Naive thymus-derived CD4-positive, alpha-beta T cell (primary cell): ENCODE measurements around the gene TBX1. TPM values are rescaled to one million over a fixed set of nuclear protein-coding genes. Genes with fewer than 3 reads are reported as not detected.

Experiments used
- ATAC-seq: fragments of 150-1000 bp; cut with Tn5 transposase; 2 replicates; pipeline ENCODE4 v1.10.0; 2021; ENCODE audit warnings: mild to moderate bottlenecking, moderate library complexity
- CTCF ChIA-PET: fragments of 350-600 bp; sonication (Branson Sonifier 250); formaldehyde crosslinking; loops from one replicate; lab custom pipeline; 2021; ENCODE audit warnings: antibody characterized with exemption; lab: Charles Lee
- POLR2A ChIA-PET: fragments of 350-600 bp; sonication (Branson Sonifier 250); formaldehyde crosslinking; loops from one replicate; lab custom pipeline; 2021; ENCODE audit warnings: antibody characterized with exemption, inconsistent platforms; lab: Charles Lee
- DNase-seq, 9 donors: peaks; one replicate each; pipeline versions ENCODE4 v3.0.0 to v3.0.0-alpha.2; 2020 to 2022; ENCODE audit warnings: mixed read lengths in 1 of 9
- H3K27ac ChIP-seq: one replicate; pipeline ENCODE4 v1.7.0; 2013; ENCODE audit warnings: mild to moderate bottlenecking, low read depth, low read length, moderate library complexity
- H3K27me3 ChIP-seq, 2 donors: one replicate each; pipeline ENCODE4 v1.7.0; 2013; ENCODE audit warnings: low read length in 2 of 2, mild to moderate bottlenecking in 2 of 2, moderate library complexity in 2 of 2; ENCODE audit not compliant: control insufficient read depth in 2 of 2, insufficient read depth in 2 of 2
- H3K36me3 ChIP-seq, 3 experiments: 1 replicate in 2 of 3; 2 replicates in 1 of 3; pipeline ENCODE4 v1.7.0; 2013; ENCODE audit warnings: low read length in 3 of 3, mild to moderate bottlenecking in 3 of 3, moderate library complexity in 1 of 3; ENCODE audit not compliant: insufficient read depth in 3 of 3, control insufficient read depth in 2 of 3
- H3K4me1 ChIP-seq, 2 donors: one replicate each; pipeline ENCODE4 v1.7.0; 2013; ENCODE audit warnings: low read length in 2 of 2, mild to moderate bottlenecking in 2 of 2, moderate library complexity in 1 of 2; ENCODE audit not compliant: control insufficient read depth in 2 of 2, insufficient read depth in 2 of 2
- H3K4me3 ChIP-seq: 2 replicates; pipeline ENCODE4 v1.7.0; 2013; ENCODE audit warnings: mild to moderate bottlenecking, low read length
- H3K9me3 ChIP-seq, 3 experiments: 1 replicate in 2 of 3; 2 replicates in 1 of 3; pipeline ENCODE4 v1.7.0; 2013; ENCODE audit warnings: low read length in 3 of 3; ENCODE audit not compliant: control insufficient read depth in 2 of 3
- H3K27ac Mint-ChIP-seq, 9 donors: one replicate each; pipeline ENCODE4 v1.8.0; 2020 to 2022; ENCODE audit warnings: mixed read lengths in 9 of 9, mild to moderate bottlenecking in 8 of 9, moderate library complexity in 5 of 9, inconsistent platforms in 2 of 9
- H3K27me3 Mint-ChIP-seq, 5 donors: one replicate each; pipeline ENCODE4 v1.8.0; 2021 to 2022; ENCODE audit warnings: mixed read lengths in 5 of 5, mild to moderate bottlenecking in 1 of 5
- H3K36me3 Mint-ChIP-seq, 5 donors: one replicate each; pipeline ENCODE4 v1.8.0; 2020 to 2022; ENCODE audit warnings: mixed read lengths in 5 of 5, mild to moderate bottlenecking in 3 of 5, inconsistent platforms in 1 of 5
- H3K4me1 Mint-ChIP-seq, 7 donors: one replicate each; pipeline ENCODE4 v1.8.0; 2020 to 2022; ENCODE audit warnings: mixed read lengths in 7 of 7, mild to moderate bottlenecking in 3 of 7, inconsistent platforms in 1 of 7
- H3K4me3 Mint-ChIP-seq, 10 donors: one replicate each; pipeline ENCODE4 v1.8.0; 2020 to 2022; ENCODE audit warnings: mild to moderate bottlenecking in 10 of 10, mixed read lengths in 10 of 10, moderate library complexity in 6 of 10, inconsistent platforms in 2 of 10
- H3K9me3 Mint-ChIP-seq, 11 donors: one replicate each; pipeline ENCODE4 v1.8.0; 2020 to 2022; ENCODE audit warnings: mixed read lengths in 11 of 11, mild to moderate bottlenecking in 4 of 11, inconsistent platforms in 1 of 11, moderate library complexity in 1 of 11
- intact Hi-C, 2 donors: fragments of 100-400 bp; cut with micrococcal nuclease; formaldehyde crosslinking; loops; one replicate each; pipeline ENCODE4 v1.15.1; 2023
- polyA plus RNA-seq, 2 donors: library from polyadenylated mRNA; unstranded; fragments of 300-500 nt; fragmentation: Illumina TruSeq; gene quantifications; one replicate each; pipeline ENCODE4 v1.2.3, GENCODE V29; 2021
- total RNA-seq, 6 experiments: library from RNA in 5 of 6; stranded (reverse) in 5 of 6; gene quantifications; 1 replicate in 5 of 6; 2 replicates in 1 of 6; pipeline ENCODE4 v1.2.3 and lab custom pipeline; 2021 to 2026

TBX1 gene
- total and polyA plus RNA-seq, 7 experiments from 2014 or later, result 0.22 TPM; not detected in 6

- peaks cover 0 to 6% (median 5%) of the 10 kb centered on the region in 5 donors for H3K36me3 Mint-ChIP-seq
- Histone ChIP-seq H3K4me1 (peaks cover 8 to 23% of the 10 kb centered on the region in 2 donors), H3K36me3 (no peaks in the 10 kb centered on the region), H3K9me3 (no peaks in the 10 kb centered on the region), H3K27ac (no peak overlapping the region), H3K27me3 (peaks cover 0 to 11% of the 10 kb centered on the region in 2 donors), H3K4me3 (no peak overlapping the region)
- intact Hi-C loops, result loop anchor here in 1 of 2 donors (5.0 kb wide), 1 partner anchor 102 kb away; no protein-coding TSS in a partner anchor
- DNase-seq, result no peak
- no peak overlapping the region for H3K27ac Mint-ChIP-seq
- peak overlapping the region in 6 of 10 donors; percentile 21 to 83 (median 62) for H3K4me3 Mint-ChIP-seq
- POLR2A ChIA-PET, result no interaction called here
- H3K27me3 Mint-ChIP-seq, result peaks cover 35 to 65% (median 48%) of the 10 kb centered on the region in 5 donors
- no peak for ATAC-seq
- CTCF ChIA-PET, result interaction anchor here (2.2 kb wide), 1 partner anchor 156 kb away, joined by 19 read pairs; no protein-coding TSS in a partner anchor
- peaks cover 0 to 2% (median 0%) of the 10 kb centered on the region in 11 donors for H3K9me3 Mint-ChIP-seq
- peaks cover 16 to 37% (median 23%) of the 10 kb centered on the region in 7 donors for H3K4me1 Mint-ChIP-seq
These were observed 5.3 kb upstream of the TBX1 start for GRCh38 chr22:19755145-19755710.

- DNase-seq (no peak), ATAC-seq (no peak)
- intact Hi-C loops, result loop anchor here (1.0 to 5.0 kb wide), 6 partner anchors 10 to 191 kb away; no protein-coding TSS in a partner anchor
- Mint-ChIP-seq H3K4me1 (peaks cover 18 to 40% (median 24%) of the 10 kb centered on the region in 7 donors), H3K27me3 (peaks cover 37 to 66% (median 51%) of the 10 kb centered on the region in 5 donors), H3K9me3 (peaks cover 0 to 2% (median 0%) of the 10 kb centered on the region in 11 donors), H3K36me3 (peaks cover 0 to 8% (median 7%) of the 10 kb centered on the region in 5 donors), H3K27ac (no peak overlapping the region), H3K4me3 (peak overlapping the region; percentile 40 to 89 (median 76))
- ChIA-PET CTCF (interaction anchor here (0.7 to 2.2 kb wide), 10 partner anchors 9 to 194 kb away, joined by 3 to 19 read pairs (median 3); no protein-coding TSS in a partner anchor), POLR2A (interaction anchor here (0.8 to 1.6 kb wide), 2 partner anchors 80 to 141 kb away, joined by 3 to 4 read pairs; no protein-coding TSS in a partner anchor)
- Histone ChIP-seq H3K4me3 (peak overlapping the region; percentile 39), H3K27ac (no peak overlapping the region), H3K9me3 (no peaks in the 10 kb centered on the region), H3K4me1 (peaks cover 8 to 23% of the 10 kb centered on the region in 2 donors), H3K27me3 (peaks cover 0 to 11% of the 10 kb centered on the region in 2 donors), H3K36me3 (no peaks in the 10 kb centered on the region)
These were observed 4.8 kb upstream of the TBX1 start for GRCh38 chr22:19755722-19756287.

GRCh38 chr22:19756288-19757128, 4.1 kb upstream of the TBX1 start:
- H3K36me3 ChIP-seq, result no peaks in the 10 kb centered on the region
- POLR2A ChIA-PET, result interaction anchor here (0.8 to 1.6 kb wide), 2 partner anchors 81 to 140 kb away, joined by 3 to 4 read pairs; no protein-coding TSS in a partner anchor
- CTCF ChIA-PET, result interaction anchor here (0.7 to 2.2 kb wide), 11 partner anchors 8 to 193 kb away, joined by 3 to 19 read pairs (median 3); no protein-coding TSS in a partner anchor
- Mint-ChIP-seq H3K27ac (no peak overlapping the region), H3K27me3 (peaks cover 39 to 67% (median 53%) of the 10 kb centered on the region in 5 donors), H3K36me3 (peaks cover 0 to 8% (median 7%) of the 10 kb centered on the region in 5 donors), H3K4me1 (peaks cover 19 to 41% (median 25%) of the 10 kb centered on the region in 7 donors), H3K4me3 (peak overlapping the region; percentile 62 to 89 (median 74)), H3K9me3 (peaks cover 0 to 2% (median 0%) of the 10 kb centered on the region in 11 donors)
- no peaks in the 10 kb centered on the region for H3K9me3 ChIP-seq
- ATAC-seq (peak; percentile 79), DNase-seq (peak; percentile 56 to 79 (median 70))
- no peak overlapping the region for H3K27ac ChIP-seq
- H3K4me3 ChIP-seq, result peak overlapping the region; percentile 39
- H3K27me3 ChIP-seq, result peaks cover 0 to 11% of the 10 kb centered on the region in 2 donors
- intact Hi-C loops, result loop anchor here (1.0 to 5.0 kb wide), 6 partner anchors 10 to 191 kb away; no protein-coding TSS in a partner anchor
- H3K4me1 ChIP-seq, result peaks cover 8 to 23% of the 10 kb centered on the region in 2 donors

- DNase-seq, result no peak
- ATAC-seq, result no peak
- no peak overlapping the region for H3K4me3 ChIP-seq
These were observed 3.2 kb upstream of the TBX1 start for GRCh38 chr22:19757140-19757984.

DNA sequence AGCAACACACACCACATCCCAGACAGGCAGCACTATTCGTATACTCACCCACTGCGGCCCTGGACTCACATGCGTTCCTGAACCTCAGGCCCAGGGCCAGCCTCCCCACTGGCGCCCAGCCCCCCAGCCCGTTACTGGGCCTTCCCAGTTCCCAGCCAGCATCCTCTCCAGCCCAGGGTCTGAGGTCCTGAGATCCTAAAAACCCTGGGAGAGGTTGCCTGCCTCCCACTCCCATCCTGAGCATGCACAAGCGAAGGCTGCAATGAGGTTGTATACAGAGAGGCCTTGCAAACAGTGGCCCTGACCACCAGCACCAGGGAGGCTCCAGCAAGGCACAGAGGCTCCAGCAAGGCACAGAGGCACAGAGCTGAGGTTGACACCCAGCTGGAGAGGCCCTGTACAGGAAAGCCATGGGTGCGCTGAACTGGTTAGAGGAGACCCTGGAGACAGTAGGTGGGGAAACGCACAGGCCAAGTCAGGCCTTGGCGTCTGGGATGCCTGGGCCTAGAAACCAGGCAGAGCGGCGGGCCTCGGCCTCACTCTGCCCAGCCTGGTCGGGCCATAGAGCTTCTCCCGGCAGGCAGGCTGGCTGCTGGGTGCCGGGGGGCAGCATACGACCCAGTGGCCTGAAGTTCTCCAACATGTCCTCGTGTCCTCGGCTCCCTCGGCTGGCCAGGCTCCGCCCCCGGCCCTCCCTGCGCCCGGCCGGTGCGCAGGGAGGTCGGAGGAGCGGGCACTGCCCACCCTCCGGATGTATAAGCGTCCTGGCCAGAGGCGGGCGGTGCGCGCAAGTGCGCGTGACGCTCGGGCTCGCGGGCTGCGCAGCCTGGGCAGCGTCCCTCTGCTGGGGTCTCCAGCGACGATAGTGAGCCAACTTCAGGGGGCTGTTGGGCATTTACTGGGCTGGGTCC, 2.3 kb upstream of the TBX1 start:
- ATAC-seq (no peak), DNase-seq (no peak)
- Mint-ChIP-seq H3K27ac (peak overlapping the region in 1 of 9 donors; percentile 62), H3K4me3 (peak overlapping the region in 8 of 10 donors; percentile 70 to 83 (median 74)), H3K9me3 (peaks cover 0 to 2% (median 0%) of the 10 kb centered on the region in 11 donors), H3K36me3 (peaks cover 0 to 8% (median 7%) of the 10 kb centered on the region in 5 donors), H3K4me1 (peaks cover 19 to 44% (median 26%) of the 10 kb centered on the region in 7 donors), H3K27me3 (peaks cover 41 to 76% (median 55%) of the 10 kb centered on the region in 5 donors)
- no peak overlapping the region for H3K4me3 ChIP-seq
- ChIA-PET POLR2A (interaction anchor here (0.6 to 0.9 kb wide), 2 partner anchors 134 to 138 kb away, joined by 4 read pairs; no protein-coding TSS in a partner anchor), CTCF (interaction anchor here (0.6 kb wide), 1 partner anchor 14 kb away, joined by 3 read pairs; no protein-coding TSS in a partner anchor)
- H3K27me3 ChIP-seq, result peaks cover 0 to 11% of the 10 kb centered on the region in 2 donors
- H3K9me3 ChIP-seq, result no peaks in the 10 kb centered on the region
- no peak overlapping the region for H3K27ac ChIP-seq
- peaks cover 8 to 23% of the 10 kb centered on the region in 2 donors for H3K4me1 ChIP-seq
- intact Hi-C loops, result loop anchor here in 1 of 2 donors (5.0 kb wide), 1 partner anchor 99 kb away; no protein-coding TSS in a partner anchor
- H3K36me3 ChIP-seq, result no peaks in the 10 kb centered on the region

More at GRCh38 chr22:19757140-19757984, 3.2 kb upstream of the TBX1 start:
- Histone ChIP-seq H3K27ac (no peak overlapping the region), H3K9me3 (no peaks in the 10 kb centered on the region), H3K4me1 (peaks cover 8 to 23% of the 10 kb centered on the region in 2 donors), H3K27me3 (peaks cover 0 to 11% of the 10 kb centered on the region in 2 donors), H3K36me3 (no peaks in the 10 kb centered on the region)
- Mint-ChIP-seq H3K27me3 (peaks cover 45 to 76% (median 59%) of the 10 kb centered on the region in 5 donors), H3K9me3 (peaks cover 0 to 2% (median 0%) of the 10 kb centered on the region in 11 donors), H3K4me3 (peak overlapping the region; percentile 52 to 83 (median 73)), H3K27ac (peak overlapping the region in 1 of 9 donors; percentile 62), H3K4me1 (peaks cover 19 to 44% (median 26%) of the 10 kb centered on the region in 7 donors), H3K36me3 (peaks cover 0 to 8% (median 7%) of the 10 kb centered on the region in 5 donors)
- ChIA-PET POLR2A (interaction anchor here (0.6 to 1.6 kb wide), 3 partner anchors 135 to 140 kb away, joined by 4 read pairs; no protein-coding TSS in a partner anchor), CTCF (interaction anchor here (0.6 to 2.2 kb wide), 8 partner anchors 13 to 154 kb away, joined by 3 to 19 read pairs (median 4); no protein-coding TSS in a partner anchor)
- intact Hi-C loops, result loop anchor here in 1 of 2 donors (5.0 kb wide), 1 partner anchor 100 kb away; no protein-coding TSS in a partner anchor
